H1 (cell line): ENCODE results near the gene SEMA4C. TPM values are rescaled to one million over a fixed set of nuclear protein-coding genes. Genes with fewer than 3 reads are reported as not detected.
A peak's percentile ranks its signal among the peaks of the same experiment; 100 is the strongest.

Experiments
- CTCF ChIA-PET: fragments of 300-600 bp; sonication (Branson Sonifier 250); formaldehyde crosslinking; loops from one replicate; lab custom pipeline; 2021; ENCODE audit not compliant: partially characterized antibody; lab: Charles Lee
- POLR2A ChIA-PET: fragments of 300-600 bp; sonication (Branson Sonifier 250); formaldehyde crosslinking; loops from one replicate; lab custom pipeline; 2021; ENCODE audit warnings: inconsistent platforms; ENCODE audit not compliant: partially characterized antibody; lab: Charles Lee
- DNase-seq, 2 experiments: peaks; one replicate each; pipeline versions ENCODE4 v3.0.0 to v3.0.0-alpha.2; 2010 to 2022; ENCODE audit warnings: low spot score in 2 of 2, low read depth in 1 of 2, mixed read lengths in 1 of 2
- FAIRE-seq: peaks from 2 replicates; lab custom pipeline; 2011; peaks lifted over from hg19 to GRCh38; lab: Jason Lieb, UNC
- H2AFZ ChIP-seq: 2 replicates; pipeline ENCODE4 v1.8.1; 2012; ENCODE audit warnings: low read length, inconsistent platforms
- H2AK5ac ChIP-seq: 2 replicates; pipeline ENCODE4 v1.6.1; 2013; ENCODE audit warnings: low read depth, low read length
- H2BK120ac ChIP-seq: replicated peaks from 2 replicates; pipeline ENCODE3; 2013; ENCODE audit warnings: low read depth, low read length, inconsistent platforms
- H2BK12ac ChIP-seq: 2 replicates; pipeline ENCODE4 v1.6.1; 2013; ENCODE audit warnings: low read depth, low read length
- H2BK15ac ChIP-seq: 2 replicates; pipeline ENCODE4 v1.6.1; 2013; ENCODE audit warnings: low read length
- H2BK20ac ChIP-seq: 2 replicates; pipeline ENCODE4 v1.6.1; 2013; ENCODE audit warnings: low read length
- H2BK5ac ChIP-seq: 2 replicates; pipeline ENCODE4 v1.6.1; 2013; ENCODE audit warnings: low read depth, low read length
- H3K14ac ChIP-seq: 2 replicates; pipeline ENCODE4 v1.6.1; 2013; ENCODE audit warnings: inconsistent platforms; ENCODE audit not compliant: insufficient read length
- H3K18ac ChIP-seq: 2 replicates; pipeline ENCODE4 v1.6.1; 2013; ENCODE audit warnings: low read length; ENCODE audit errors: extremely low read depth
- H3K23ac ChIP-seq: 2 replicates; pipeline ENCODE4 v1.6.1; 2013; ENCODE audit warnings: inconsistent platforms; ENCODE audit not compliant: insufficient read length
- H3K23me2 ChIP-seq: 2 replicates; pipeline ENCODE4 v1.6.1; 2013; ENCODE audit warnings: low read depth, low read length
- H3K27ac ChIP-seq: 2 replicates; pipeline ENCODE4 v1.6.1; 2011; ENCODE audit warnings: low read depth, low read length, inconsistent platforms
- H3K27me3 ChIP-seq, 4 experiments: replicated peaks in 1 of 4; 1 replicate in 1 of 4; 2 replicates in 3 of 4; pipeline versions ENCODE4 v1.6.1 to v1.8.1; 2011 to 2013; ENCODE audit warnings: low read length in 3 of 4, mild to moderate bottlenecking in 3 of 4, inconsistent platforms in 2 of 4, mixed read lengths in 2 of 4, moderate library complexity in 1 of 4; ENCODE audit not compliant: control insufficient read depth in 3 of 4, insufficient read depth in 3 of 4; ENCODE audit errors: extremely low read depth in 1 of 4
- H3K36me3 ChIP-seq, 4 experiments: 2 replicates each; pipeline versions ENCODE4 v1.6.1 to v1.8.1; 2011 to 2013; ENCODE audit warnings: mild to moderate bottlenecking in 4 of 4, low read length in 3 of 4, moderate library complexity in 2 of 4, control low read depth in 1 of 4, inconsistent platforms in 1 of 4; ENCODE audit not compliant: insufficient read depth in 4 of 4, control insufficient read depth in 2 of 4
- H3K4ac ChIP-seq: replicated peaks from 2 replicates; pipeline ENCODE3; 2013; ENCODE audit warnings: low read length, low read depth, mixed read lengths, inconsistent platforms; ENCODE audit not compliant: insufficient read length
- H3K4me1 ChIP-seq, 4 experiments: replicated peaks in 1 of 4; 1 replicate in 1 of 4; 2 replicates in 3 of 4; pipeline versions ENCODE4 v1.6.1 to v1.8.1; 2011 to 2013; ENCODE audit warnings: low read length in 3 of 4, inconsistent platforms in 2 of 4, mixed read lengths in 1 of 4; ENCODE audit not compliant: insufficient read depth in 4 of 4, control insufficient read depth in 3 of 4
- H3K4me2 ChIP-seq, 2 experiments: 2 replicates each; pipeline versions ENCODE4 v1.6.1 to v1.8.1; 2011 to 2013; ENCODE audit warnings: low read depth in 2 of 2, low read length in 2 of 2, control low read depth in 1 of 2, inconsistent platforms in 1 of 2, mild to moderate bottlenecking in 1 of 2; ENCODE audit not compliant: insufficient read depth in 1 of 2
- H3K4me3 ChIP-seq, 4 experiments: fragments of 200-600, 300-600 bp in 1 of 4; sonication (generic), shearing (Covaris generic), sonication (Bioruptor Twin) in 1 of 4; 2 replicates each; pipeline versions ENCODE4 v1.5.1 to v1.8.1; 2011 to 2016; ENCODE audit warnings: low read length in 4 of 4, low read depth in 3 of 4, control low read depth in 2 of 4, inconsistent platforms in 2 of 4, mild to moderate bottlenecking in 2 of 4, mixed read lengths in 1 of 4, moderate library complexity in 1 of 4; ENCODE audit not compliant: insufficient read depth in 2 of 4; ENCODE audit errors: extremely low read depth in 1 of 4
- H3K56ac ChIP-seq: replicated peaks from 2 replicates; pipeline ENCODE3; 2013; ENCODE audit warnings: low read depth, mild to moderate bottlenecking, mixed read lengths, low read length, inconsistent platforms; ENCODE audit not compliant: insufficient read length
- H3K79me1 ChIP-seq: 2 replicates; pipeline ENCODE4 v1.6.1; 2013; ENCODE audit warnings: low read depth, low read length, control low read depth
- H3K79me2 ChIP-seq, 2 experiments: 2 replicates each; pipeline versions ENCODE4 v1.6.1 to v1.8.1; 2012 to 2013; ENCODE audit warnings: low read length in 2 of 2, mild to moderate bottlenecking in 2 of 2, inconsistent platforms in 1 of 2; ENCODE audit not compliant: insufficient read depth in 2 of 2, control insufficient read depth in 1 of 2
- H3K9ac ChIP-seq, 4 experiments: replicated peaks in 1 of 4; 1 replicate in 1 of 4; 2 replicates in 3 of 4; pipeline versions ENCODE4 v1.6.1 to v1.8.1; 2011 to 2013; ENCODE audit warnings: low read depth in 3 of 4, low read length in 3 of 4, control low read depth in 2 of 4, mild to moderate bottlenecking in 2 of 4, moderate library complexity in 2 of 4, inconsistent platforms in 1 of 4; ENCODE audit errors: extremely low read depth in 1 of 4
- H3K9me3 ChIP-seq, 2 experiments: 2 replicates each; pipeline versions ENCODE4 v1.6.1 to v1.8.1; 2012 to 2013; ENCODE audit warnings: mild to moderate bottlenecking in 2 of 2, moderate library complexity in 2 of 2, control low read depth in 1 of 2, inconsistent platforms in 1 of 2, low read depth in 1 of 2, low read length in 1 of 2, mixed read lengths in 1 of 2; ENCODE audit not compliant: insufficient read depth in 2 of 2
- H4K20me1 ChIP-seq, 2 experiments: replicated peaks in 1 of 2; 2 replicates each; pipeline versions ENCODE3 to v1.8.1; 2011 to 2013; ENCODE audit warnings: inconsistent platforms in 2 of 2, low read length in 2 of 2, mild to moderate bottlenecking in 1 of 2; ENCODE audit not compliant: insufficient read depth in 2 of 2, control insufficient read depth in 1 of 2
- H4K5ac ChIP-seq: 2 replicates; pipeline ENCODE4 v1.6.1; 2013; ENCODE audit warnings: low read length, low read depth, mixed read lengths, inconsistent platforms; ENCODE audit not compliant: insufficient read length
- H4K8ac ChIP-seq: 2 replicates; pipeline ENCODE4 v1.8.0; 2013; ENCODE audit warnings: mild to moderate bottlenecking, moderate library complexity, low read length, inconsistent platforms; ENCODE audit not compliant: insufficient read depth; ENCODE audit errors: extremely low read depth
- H4K91ac ChIP-seq: replicated peaks from 2 replicates; pipeline ENCODE3; 2013; ENCODE audit warnings: low read length, mixed read lengths, inconsistent platforms; ENCODE audit not compliant: insufficient read length
- EP300 ChIP-seq, 2 experiments: IDR thresholded peaks; 1 replicate in 1 of 2; 2 replicates in 1 of 2; pipeline ENCODE4 v1.6.1; 2011 to 2012; ENCODE audit warnings: low read depth in 2 of 2, low read length in 2 of 2, mild to moderate bottlenecking in 2 of 2, borderline replicate concordance in 1 of 2, inconsistent platforms in 1 of 2, moderate library complexity in 1 of 2
- RBBP5 ChIP-seq: IDR thresholded peaks from 2 replicates; pipeline ENCODE4 v1.7.1; 2012; ENCODE audit warnings: low read depth, mild to moderate bottlenecking, inconsistent platforms, low read length, moderate library complexity, borderline replicate concordance
- WGBS, 2 experiments: shearing (Covaris generic) in 1 of 2; methylation state at CpG; one replicate each; pipeline versions ENCODE4 v1.1.6 to v1.1.7; 2013 to 2015; ENCODE audit warnings: low lambda C conversion rate in 2 of 2, mixed read lengths in 2 of 2, inconsistent platforms in 1 of 2, low coverage in 1 of 2, missing lambda C conversion rate in 1 of 2; ENCODE audit not compliant: insufficient replicate concordance in 2 of 2, insufficient coverage in 1 of 2, insufficient read length in 1 of 2; ENCODE audit errors: extremely low coverage in 1 of 2, missing lambda C conversion rate in 1 of 2; 5-methylcytosine and 5-hydroxymethylcytosine counted together
- polyA plus RNA-seq, 7 experiments: library from polyadenylated mRNA; depleted of rRNA in 3 of 7; stranded (reverse) in 5 of 7; unstranded in 2 of 7; fragments of >200 nt in 5 of 7; fragments of 200-250 nt in 2 of 7; gene quantifications; 1 replicate in 5 of 7; 2 replicates in 1 of 7; 4 replicates in 1 of 7; pipeline versions ENCODE4 v1.2.1 to v1.2.3, GENCODE V29; 2011 to 2013; ENCODE audit warnings: missing spikeins in 2 of 7, mixed read lengths in 2 of 7
- total RNA-seq: library from RNA; stranded (reverse); fragmentation: NEBNext Ultra II Directional; extraction: Animal tissue kit (Norgen Biotek cat#: 25700); gene quantifications from 2 replicates; pipeline ENCODE4 v1.2.1, GENCODE V29; 2021

The SEMA4C gene
- total and polyA plus RNA-seq, 2 of the 8 experiments (the other 6 are each of a cell fraction or from before 2014, with no cell fraction given): 47.5 to 67.3 TPM

GRCh38 chr2:96880891-96881273, 11.0 kb upstream of the SEMA4C start:
- Histone ChIP-seq H3K27me3 (peaks cover 0 to 2% (median under 1%) of the 10 kb centered on the region in 4 experiments; a peak in 2 of 7 replicates), H3K4me3 (peak overlapping the region in 1 of 4 experiments; percentile 36; a peak in 1 of 8 replicates), H2BK15ac (0 out of 2 replicates have a peak overlapping the region, but pooled peaks have one; percentile 61), H3K27ac (no peak overlapping the region), H4K91ac (peak overlapping the region; percentile 92), H3K4me1 (peaks cover 3 to 30% (median 21%) of the 10 kb centered on the region in 4 experiments), H3K79me2 (no peaks in the 10 kb centered on the region), H2BK120ac (peak overlapping the region; percentile 74), H2AFZ (no peak overlapping the region), H3K4ac (no peak overlapping the region), H2BK5ac (peak overlapping the region; percentile 90), H3K79me1 (no peaks in the 10 kb centered on the region), H4K8ac (peak overlapping the region; percentile 28; the same call in 1 of the 2 replicates), H3K9me3 (no peaks in the 10 kb centered on the region), H4K5ac (peak overlapping the region; percentile 41), H3K18ac (peak overlapping the region; percentile 96; the same call in 1 of the 2 replicates), H3K4me2 (peak overlapping the region; percentile 49 to 74; a peak in 3 of 4 replicates), H2BK12ac (peak overlapping the region; percentile 95; the same call in 1 of the 2 replicates), H3K36me3 (no peaks in the 10 kb centered on the region), H4K20me1 (no peaks in the 10 kb centered on the region), H2BK20ac (peak overlapping the region; percentile 88), H3K23ac (no peak overlapping the region), H2AK5ac (no peak overlapping the region), H3K56ac (no peak overlapping the region), H3K23me2 (peaks cover 2% of the 10 kb centered on the region; the same call in 1 of the 2 replicates), H3K9ac (no peak overlapping the region), H3K14ac (no peak overlapping the region)
- WGBS, 2 experiments: 87% methylated on average over 5 of the region's 6 CpGs; no CpG with 5 or more reads in 1 of the 2 experiments
- ChIA-PET CTCF (interaction anchor here (0.6 to 4.1 kb wide), 7 partner anchors 7 to 112 kb away, joined by 4 to 27 read pairs (median 12); partner anchors contain the start of gene ANKRD39), POLR2A (interaction anchor here (0.6 to 4.9 kb wide), 7 partner anchors 8 to 40 kb away, joined by 3 to 25 read pairs (median 5); partner anchors contain the start of gene ANKRD39)
- no peak for DNase-seq
- no peak for FAIRE-seq
- TF ChIP-seq EP300 (IDR thresholded peaks at IDR 0.05; ENCODE audit: borderline replicate concordance in 1 of 2, low read depth in 2 of 2, low read length in 2 of 2): no peak
- TF ChIP-seq RBBP5: no peak
